Gastroesophageal sphincter (tissue), 4 donors: Measurements from ENCODE around the gene WFDC1. TPM values are rescaled to one million over a fixed set of nuclear protein-coding genes. Genes with fewer than 3 reads are reported as not detected.
"Not testable (repeated sequence)": the region's sequence is repeated elsewhere in the genome, so short reads cannot be mapped to it uniquely, and the experiment has no call there.

ENCODE experiments used
- ATAC-seq: fragments of 150-250 bp; one replicate; pipeline ENCODE4 v1.9.1; 2016; ENCODE audit warnings: mild to moderate bottlenecking, moderate library complexity
- H3K27ac ChIP-seq, 4 donors: fragments of 200-600 bp; sonication (generic) in 3 of 4; 1 replicate in 3 of 4; 2 replicates in 1 of 4; pipeline ENCODE4 v1.5.1; 2016 to 2019
- H3K27me3 ChIP-seq: fragments of 200-600 bp; sonication (generic); one replicate; pipeline ENCODE4 v1.5.1; 2019
- H3K36me3 ChIP-seq, 2 donors: fragments of 200-600 bp; sonication (generic); one replicate each; pipeline ENCODE4 v1.5.1; 2019; ENCODE audit warnings: control low read depth in 1 of 2
- H3K4me1 ChIP-seq, 3 donors: fragments of 200-600 bp; sonication (generic); 1 replicate in 2 of 3; 2 replicates in 1 of 3; pipeline ENCODE4 v1.5.1; 2016 to 2019; ENCODE audit warnings: control low read depth in 2 of 3
- H3K4me3 ChIP-seq, 2 donors: fragments of 200-600 bp; sonication (generic); one replicate each; pipeline ENCODE4 v1.5.1; 2019; ENCODE audit warnings: mild to moderate bottlenecking in 1 of 2, moderate library complexity in 1 of 2
- H3K9me3 ChIP-seq, 3 donors: fragments of 200-600 bp; sonication (generic); one replicate each; pipeline ENCODE4 v1.5.1; 2017 to 2019; ENCODE audit warnings: control low read depth in 2 of 3
- CTCF ChIP-seq, 4 experiments: fragments of 200-600 bp in 2 of 4; fragments of 450-650 bp in 2 of 4; sonication (generic) in 1 of 4; IDR thresholded peaks; one replicate each; pipeline ENCODE4 v1.5.1; 2017 to 2019; ENCODE audit warnings: antibody characterized with exemption in 4 of 4, mild to moderate bottlenecking in 2 of 4, moderate library complexity in 2 of 4
- EP300 ChIP-seq: sonication (generic); formaldehyde crosslinking; IDR thresholded peaks from one replicate; pipeline ENCODE4 v1.6.1; 2017; ENCODE audit warnings: antibody characterized with exemption, mild to moderate bottlenecking
- POLR2A ChIP-seq, 2 donors: fragments of 450-650 bp; IDR thresholded peaks; one replicate each; pipeline ENCODE4 v1.6.1; 2017; ENCODE audit warnings: antibody characterized with exemption in 2 of 2, mild to moderate bottlenecking in 2 of 2, moderate library complexity in 1 of 2
- POLR2AphosphoS5 ChIP-seq: sonication (generic); formaldehyde crosslinking; IDR thresholded peaks from one replicate; pipeline ENCODE4 v1.6.1; 2017; ENCODE audit warnings: antibody characterized with exemption
- WGBS, 2 donors: methylation state at CpG; one replicate each; pipeline ENCODE4 v1.1.5; 2018; ENCODE audit warnings: low coverage in 1 of 2; 5-methylcytosine and 5-hydroxymethylcytosine counted together
- total RNA-seq, 4 donors: library from RNA; depleted of rRNA; stranded (reverse); fragments of >200 nt; gene quantifications; one replicate each; pipeline ENCODE4 v1.1.0, GENCODE V29; 2016

Gene WFDC1
- total RNA-seq, 4 donors from 2014 or later, result 25.0 to 53.1 (median 38.2) TPM

GRCh38 chr16:84332975-84333684 is 38.5 kb downstream of the WFDC1 start:
- peaks cover 0 to 31% (median 0%) of the 10 kb centered on the region in 3 donors for H3K9me3 ChIP-seq
- H3K27ac ChIP-seq, result no peak overlapping the region
- no peak for ATAC-seq
- no peak overlapping the region for H3K4me3 ChIP-seq
- no peaks in the 10 kb centered on the region for H3K27me3 ChIP-seq
- no peaks in the 10 kb centered on the region for H3K4me1 ChIP-seq
- H3K36me3 ChIP-seq, result peaks cover 0 to 28% of the 10 kb centered on the region in 2 donors
- 53 to 86% methylated on average over 5 of the region's 10 CpGs for WGBS, 2 donors
- no peak for TF ChIP-seq CTCF (IDR thresholded peaks at IDR 0.05)

- Histone ChIP-seq H3K27me3 (no peaks in the 10 kb centered on the region), H3K4me3 (no peak overlapping the region), H3K9me3 (peaks cover 0 to 31% (median 0%) of the 10 kb centered on the region in 3 donors), H3K4me1 (no peaks in the 10 kb centered on the region), H3K27ac (no peak overlapping the region), H3K36me3 (peaks cover 0 to 21% of the 10 kb centered on the region in 2 donors)
- TF ChIP-seq POLR2A (IDR thresholded peaks at IDR 0.05), result no peak
- no peak for TF ChIP-seq POLR2AphosphoS5
- no peak for TF ChIP-seq EP300
- WGBS, 2 donors, result 50 to 100% methylated on average over 1 of the region's 3 CpGs
- ATAC-seq, result no peak
These were observed 39.4 kb downstream of the WFDC1 start for GRCh38 chr16:84334058-84334457.

GRCh38 chr16:84334482-84334881 is 39.8 kb downstream of the WFDC1 start:
- Histone ChIP-seq H3K4me3 (no peak overlapping the region), H3K27ac (no peak overlapping the region), H3K27me3 (no peaks in the 10 kb centered on the region), H3K4me1 (no peaks in the 10 kb centered on the region), H3K9me3 (peaks cover 0 to 31% (median 0%) of the 10 kb centered on the region in 3 donors), H3K36me3 (peaks cover 0 to 17% of the 10 kb centered on the region in 2 donors)
- TF ChIP-seq EP300 (no peak), POLR2A (IDR thresholded peaks at IDR 0.05) (no peak), POLR2AphosphoS5 (no peak), CTCF (IDR thresholded peaks at IDR 0.05) (no peak)
- 100% methylated on average over 1 of the region's 1 CpG; no CpG with 5 or more reads in 1 of the 2 donors for WGBS, 2 donors
- ATAC-seq, result no peak

GRCh38 chr16:84337236-84337635 is 42.6 kb downstream of the WFDC1 start:
- not testable (repeated sequence) for H3K36me3 ChIP-seq, H3K4me1 ChIP-seq, ATAC-seq, H3K27me3 ChIP-seq, H3K27ac ChIP-seq, H3K4me3 ChIP-seq
- peaks cover 0 to 31% (median 0%) of the 10 kb centered on the region in 3 donors for H3K9me3 ChIP-seq

GRCh38 chr16:84339311-84339710 is 44.6 kb downstream of the WFDC1 start:
- Histone ChIP-seq H3K27ac (no peak overlapping the region), H3K36me3 (peaks cover 0 to 4% of the 10 kb centered on the region in 2 donors), H3K4me3 (no peak overlapping the region), H3K4me1 (no peaks in the 10 kb centered on the region), H3K9me3 (peaks cover 0 to 31% (median 0%) of the 10 kb centered on the region in 3 donors), H3K27me3 (no peaks in the 10 kb centered on the region)
- WGBS, 2 donors, result 40% methylated on average over 1 of the region's 5 CpGs; no CpG with 5 or more reads in 1 of the 2 donors
- no peak for ATAC-seq
- no peak for TF ChIP-seq EP300
- no peak for TF ChIP-seq POLR2AphosphoS5
- TF ChIP-seq CTCF (IDR thresholded peaks at IDR 0.05), result no peak
- TF ChIP-seq POLR2A (IDR thresholded peaks at IDR 0.05), result no peak

- Histone ChIP-seq H3K9me3 (peaks cover 0 to 29% (median 0%) of the 10 kb centered on the region in 3 donors), H3K27me3 (no peaks in the 10 kb centered on the region), H3K4me3 (no peak overlapping the region), H3K27ac (no peak overlapping the region), H3K4me1 (peaks cover 0 to 4% (median 0%) of the 10 kb centered on the region in 3 donors), H3K36me3 (peaks cover 0 to under 1% of the 10 kb centered on the region in 2 donors)
- 63 to 67% methylated on average over 6 to 7 of the region's 9 CpGs for WGBS, 2 donors
- no peak for ATAC-seq
- no peak for TF ChIP-seq POLR2A (IDR thresholded peaks at IDR 0.05)
- TF ChIP-seq CTCF (IDR thresholded peaks at IDR 0.05), result no peak
- TF ChIP-seq POLR2AphosphoS5, result no peak
- no peak for TF ChIP-seq EP300
These were observed 45.1 kb downstream of the WFDC1 start for GRCh38 chr16:84339766-84340165.
